Activated CD8-positive, alpha-beta T cell treated with anti-CD3 and anti-CD28 coated beads for 36 hours (primary cell): ENCODE results near the gene RNF19B. TPM values are rescaled to one million over a fixed set of nuclear protein-coding genes. Genes with fewer than 3 reads are reported as not detected.

Source experiments
- ATAC-seq: fragments of 200-7000 bp; cut with Tn5 transposase; one replicate; pipeline ENCODE4 v1.10.0; 2021; ENCODE audit warnings: mild to moderate bottlenecking, moderate library complexity
- CTCF ChIA-PET: fragments of 350-600 bp; sonication (Branson Sonifier 250); formaldehyde crosslinking; loops from one replicate; lab custom pipeline; 2021; ENCODE audit warnings: antibody characterized with exemption; lab: Charles Lee
- POLR2A ChIA-PET: fragments of 350-600 bp; sonication (Branson Sonifier 250); formaldehyde crosslinking; loops from one replicate; lab custom pipeline; 2021; ENCODE audit warnings: antibody characterized with exemption; lab: Charles Lee
- DNase-seq: peaks from one replicate; pipeline ENCODE4 v3.0.0-alpha.2; 2020
- H3K27ac Mint-ChIP-seq: one replicate; pipeline ENCODE4 v1.8.0; 2021; ENCODE audit warnings: mild to moderate bottlenecking, mixed read lengths
- H3K27me3 Mint-ChIP-seq: one replicate; pipeline ENCODE4 v1.8.0; 2021; ENCODE audit warnings: mixed read lengths
- H3K36me3 Mint-ChIP-seq: one replicate; pipeline ENCODE4 v1.8.0; 2021; ENCODE audit warnings: low read depth, mixed read lengths
- H3K4me1 Mint-ChIP-seq: one replicate; pipeline ENCODE4 v1.8.0; 2021; ENCODE audit warnings: low read depth, mixed read lengths
- H3K4me3 Mint-ChIP-seq: one replicate; pipeline ENCODE4 v1.8.0; 2021; ENCODE audit warnings: mild to moderate bottlenecking, moderate library complexity, mixed read lengths
- H3K9me3 Mint-ChIP-seq: one replicate; pipeline ENCODE4 v1.8.0; 2021; ENCODE audit warnings: mixed read lengths
- intact Hi-C: fragments of 100-400 bp; cut with micrococcal nuclease; formaldehyde crosslinking; loops from one replicate; pipeline ENCODE4 v1.10.0; 2022
- total RNA-seq, 2 experiments: library from RNA; stranded (reverse); gene quantifications; one replicate each; pipeline ENCODE4 v1.2.3, GENCODE V29; 2021
- TF ChIP-seq, protein P1 (sequence below): fragments of 200-600 bp; IDR thresholded peaks from one replicate; pipeline ENCODE4 v1.8.0; 2022; ENCODE audit warnings: antibody characterized with exemption, mild to moderate bottlenecking

Gene RNF19B
- total RNA-seq, 2 experiments from 2014 or later, result 10.6 to 10.9 TPM

DNA sequence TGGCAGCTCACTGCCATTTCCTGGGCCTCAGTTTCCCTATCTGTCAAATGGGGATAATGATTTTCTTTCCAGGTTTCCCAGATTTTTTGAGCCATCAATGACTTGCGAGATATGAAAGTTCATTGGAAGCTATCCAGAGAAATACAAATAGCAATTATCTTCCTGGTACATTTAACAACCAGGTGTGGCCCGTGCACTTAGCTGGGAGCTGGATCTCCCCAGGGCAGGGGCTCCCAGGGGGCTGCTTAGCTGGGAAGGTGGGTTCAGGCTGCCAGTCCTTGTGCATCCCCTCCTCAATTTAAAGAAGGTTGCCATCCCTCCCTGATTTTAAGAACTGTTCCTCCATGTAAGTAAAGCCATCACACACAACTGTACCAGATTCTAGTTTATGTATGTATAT is 59.8 kb downstream of the RNF19B start:
- ChIA-PET POLR2A (no interaction called here), CTCF (interaction anchor here (1.0 to 2.1 kb wide), 5 partner anchors 12 to 32 kb away, joined by 3 to 12 read pairs (median 5); partner anchors contain the start of gene HPCA)
- intact Hi-C loops, result no loop called here
- TF ChIP-seq, protein P1, sequence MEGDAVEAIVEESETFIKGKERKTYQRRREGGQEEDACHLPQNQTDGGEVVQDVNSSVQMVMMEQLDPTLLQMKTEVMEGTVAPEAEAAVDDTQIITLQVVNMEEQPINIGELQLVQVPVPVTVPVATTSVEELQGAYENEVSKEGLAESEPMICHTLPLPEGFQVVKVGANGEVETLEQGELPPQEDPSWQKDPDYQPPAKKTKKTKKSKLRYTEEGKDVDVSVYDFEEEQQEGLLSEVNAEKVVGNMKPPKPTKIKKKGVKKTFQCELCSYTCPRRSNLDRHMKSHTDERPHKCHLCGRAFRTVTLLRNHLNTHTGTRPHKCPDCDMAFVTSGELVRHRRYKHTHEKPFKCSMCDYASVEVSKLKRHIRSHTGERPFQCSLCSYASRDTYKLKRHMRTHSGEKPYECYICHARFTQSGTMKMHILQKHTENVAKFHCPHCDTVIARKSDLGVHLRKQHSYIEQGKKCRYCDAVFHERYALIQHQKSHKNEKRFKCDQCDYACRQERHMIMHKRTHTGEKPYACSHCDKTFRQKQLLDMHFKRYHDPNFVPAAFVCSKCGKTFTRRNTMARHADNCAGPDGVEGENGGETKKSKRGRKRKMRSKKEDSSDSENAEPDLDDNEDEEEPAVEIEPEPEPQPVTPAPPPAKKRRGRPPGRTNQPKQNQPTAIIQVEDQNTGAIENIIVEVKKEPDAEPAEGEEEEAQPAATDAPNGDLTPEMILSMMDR, result no peak
- no peaks in the 10 kb centered on the region for H3K9me3 Mint-ChIP-seq
- peaks cover 27% of the 10 kb centered on the region for H3K27me3 Mint-ChIP-seq
- DNase-seq (no peak), ATAC-seq (no peak)
- H3K27ac Mint-ChIP-seq, result no peak overlapping the region
- H3K36me3 Mint-ChIP-seq, result no peaks in the 10 kb centered on the region
- peaks cover 7% of the 10 kb centered on the region for H3K4me1 Mint-ChIP-seq
- H3K4me3 Mint-ChIP-seq, result no peak overlapping the region

DNA sequence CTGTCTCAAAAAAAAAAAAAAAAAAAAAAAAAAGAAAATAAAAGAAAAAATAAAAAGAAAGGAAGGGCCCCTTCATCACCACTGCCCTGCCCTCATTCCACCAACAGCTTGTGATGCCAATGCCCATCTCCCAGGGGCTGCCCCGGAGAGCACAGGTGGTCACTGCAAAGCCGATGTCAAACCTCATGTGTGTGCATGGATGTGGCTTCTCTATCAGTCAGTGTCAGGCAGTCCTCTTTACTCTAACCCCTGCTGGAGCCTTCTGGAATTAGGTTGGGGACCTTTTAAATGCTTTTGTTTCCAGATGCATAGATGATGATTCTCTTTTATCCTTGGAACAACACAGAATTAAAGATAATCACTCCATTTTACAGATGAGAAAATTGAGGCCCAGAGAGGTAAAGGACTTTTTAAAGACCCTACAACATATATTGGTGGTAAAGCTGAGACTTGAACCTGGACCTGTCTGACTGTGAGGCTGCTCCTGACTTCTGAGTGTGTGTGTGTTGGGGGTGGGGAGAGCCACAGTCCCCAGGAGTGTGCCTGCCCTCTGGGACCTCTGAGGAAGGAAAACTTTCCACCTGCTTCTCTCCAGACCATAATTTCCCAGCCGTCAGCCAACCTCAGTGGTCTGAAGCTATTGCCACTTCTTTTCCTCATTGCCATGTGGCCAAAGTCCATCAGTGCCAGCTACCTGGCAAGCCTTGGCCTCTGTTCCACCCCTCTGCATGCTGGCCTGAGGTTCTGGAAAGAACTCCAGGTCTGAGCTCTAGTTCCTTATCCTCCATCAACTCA is 60.4 kb downstream of the RNF19B start:
- no peak overlapping the region for H3K4me3 Mint-ChIP-seq
- TF ChIP-seq, protein P1, result no peak
- intact Hi-C loops, result no loop called here
- no peak for ATAC-seq
- H3K36me3 Mint-ChIP-seq, result no peaks in the 10 kb centered on the region
- H3K27ac Mint-ChIP-seq, result no peak overlapping the region
- H3K9me3 Mint-ChIP-seq, result no peaks in the 10 kb centered on the region
- CTCF ChIA-PET, result interaction anchor here (1.0 to 2.1 kb wide), 5 partner anchors 12 to 31 kb away, joined by 3 to 12 read pairs (median 5); partner anchors contain the start of gene HPCA
- H3K4me1 Mint-ChIP-seq, result peaks cover 7% of the 10 kb centered on the region
- H3K27me3 Mint-ChIP-seq, result peaks cover 30% of the 10 kb centered on the region
- DNase-seq, result no peak
- POLR2A ChIA-PET, result no interaction called here

DNA sequence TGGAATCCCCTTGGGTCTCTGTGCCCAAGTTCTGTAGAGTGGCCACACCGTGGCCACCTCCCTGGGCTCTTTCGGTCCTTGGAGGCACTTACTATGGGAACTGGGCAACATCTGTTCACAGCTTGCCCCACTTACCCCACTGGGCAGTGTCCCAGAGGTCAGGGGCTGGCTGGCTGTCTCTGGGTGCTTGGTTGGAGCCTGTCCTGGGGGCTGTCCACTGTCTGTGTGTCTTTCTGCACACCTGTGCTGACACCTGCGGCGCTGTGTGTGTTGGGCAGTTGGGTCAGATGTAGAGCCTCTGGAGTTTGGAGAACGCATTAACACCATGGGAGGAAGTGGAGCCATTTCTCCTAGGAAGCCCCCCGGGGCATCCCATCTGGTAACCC is 62.1 kb downstream of the RNF19B start:
- Mint-ChIP-seq H3K27ac (no peak overlapping the region), H3K4me3 (no peak overlapping the region), H3K9me3 (no peaks in the 10 kb centered on the region), H3K27me3 (peaks cover 43% of the 10 kb centered on the region), H3K36me3 (no peaks in the 10 kb centered on the region), H3K4me1 (peaks cover 7% of the 10 kb centered on the region)
- DNase-seq (no peak), ATAC-seq (no peak)
- intact Hi-C loops, result no loop called here
- ChIA-PET POLR2A (no interaction called here), CTCF (interaction anchor here (1.0 to 1.1 kb wide), 2 partner anchors 10 to 24 kb away, joined by 3 read pairs; no protein-coding TSS in a partner anchor)
- TF ChIP-seq, protein P1, result no peak

DNA sequence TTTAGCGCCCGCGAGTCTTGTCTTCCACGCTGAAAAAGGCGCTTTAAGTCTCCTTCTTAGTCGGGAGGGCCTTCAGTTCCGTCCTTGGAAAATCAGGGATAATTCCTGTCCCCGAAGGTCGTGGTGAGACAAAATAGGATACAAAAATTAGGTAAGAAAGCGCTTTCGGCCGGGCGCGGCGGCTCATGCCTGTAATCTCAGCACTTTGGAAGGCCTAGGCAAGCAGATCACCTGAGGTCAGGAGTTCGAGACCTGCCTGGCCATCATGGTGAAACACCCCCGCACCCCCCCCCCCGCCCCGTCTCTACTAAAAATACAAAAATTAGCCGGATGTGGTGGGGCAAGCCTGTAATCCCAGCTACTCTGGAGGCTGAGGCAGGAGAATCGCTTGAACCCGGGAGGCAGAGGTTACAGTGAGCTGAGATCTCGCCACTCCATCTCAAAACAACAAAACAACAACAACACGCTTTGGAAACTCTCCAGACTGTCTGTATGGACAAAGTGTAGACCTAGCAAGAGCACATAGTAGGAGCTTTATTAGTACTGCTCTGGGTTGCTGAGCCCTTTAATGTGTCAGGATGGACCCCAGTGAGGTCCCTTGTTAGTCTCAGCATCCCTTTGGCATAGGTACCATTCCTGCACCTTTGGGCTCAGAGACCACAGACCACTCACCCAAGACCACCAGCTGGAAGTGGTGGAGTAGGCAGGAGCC is 62.6 kb downstream of the RNF19B start:
- ChIA-PET POLR2A (interaction anchor here (0.6 to 1.0 kb wide), 2 partner anchors 9 to 16 kb away, joined by 3 read pairs; partner anchors contain the start of gene HPCA), CTCF (interaction anchor here (1.0 to 1.1 kb wide), 2 partner anchors 9 to 24 kb away, joined by 3 read pairs; no protein-coding TSS in a partner anchor)
- ATAC-seq (no peak), DNase-seq (no peak)
- Mint-ChIP-seq H3K36me3 (no peaks in the 10 kb centered on the region), H3K27me3 (peaks cover 46% of the 10 kb centered on the region), H3K4me3 (peak overlapping the region; percentile 65), H3K9me3 (no peaks in the 10 kb centered on the region), H3K4me1 (peaks cover 7% of the 10 kb centered on the region), H3K27ac (no peak overlapping the region)
- intact Hi-C loops, result no loop called here
- TF ChIP-seq, protein P1, result no peak
